ENCODE results near the gene SPPL2B.

The SPPL2B gene

DNA sequence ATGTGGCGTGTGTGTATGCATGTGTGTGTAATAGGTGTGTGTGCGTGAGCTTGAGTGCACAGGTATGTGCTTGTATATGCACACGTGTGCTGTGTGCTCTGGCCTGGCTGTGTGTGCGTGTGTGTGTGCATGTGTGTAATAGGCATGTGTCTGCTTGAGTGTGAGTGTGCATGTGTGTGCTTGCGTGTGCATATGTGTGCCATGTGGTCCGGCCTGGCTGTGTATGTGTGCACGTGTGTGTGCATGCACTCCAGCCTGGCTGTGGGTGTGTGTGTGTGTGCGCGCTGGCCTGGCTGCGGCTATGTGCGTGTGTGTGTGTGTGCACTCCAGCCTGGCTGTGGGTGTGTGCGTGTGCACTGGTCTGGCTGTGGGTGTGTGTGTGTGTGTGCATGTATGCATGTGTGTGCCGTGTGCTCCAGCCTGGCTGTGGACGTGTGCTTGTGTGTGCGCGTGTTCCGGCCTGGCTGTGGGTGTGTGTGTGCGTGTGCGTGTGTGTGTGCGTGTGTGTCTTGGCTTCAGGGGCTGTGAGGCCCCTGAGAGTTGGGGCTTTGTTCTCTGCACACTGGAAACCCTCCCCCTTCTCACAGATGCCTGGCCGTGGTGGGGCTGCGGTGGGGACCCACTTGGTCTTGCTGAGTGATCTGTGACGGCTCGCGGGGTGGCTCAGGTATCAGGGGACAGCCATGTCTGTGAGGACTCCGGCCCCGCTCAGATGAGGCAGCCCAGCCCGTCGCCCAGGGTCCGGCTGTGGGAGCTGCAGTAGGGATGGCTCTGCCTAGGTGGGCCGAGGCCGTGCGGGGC, 8.2 kb downstream of the SPPL2B start:
- H3K4me1 Mint-ChIP-seq = peaks cover 17% of the 10 kb centered on the region
- peaks cover 2% of the 10 kb centered on the region for H3K36me3 Mint-ChIP-seq
- no peaks in the 10 kb centered on the region for H3K9me3 Mint-ChIP-seq
- H3K27ac Mint-ChIP-seq = no peak overlapping the region
- no peak overlapping the region for H3K4me3 Mint-ChIP-seq
- no peaks in the 10 kb centered on the region for H3K27me3 Mint-ChIP-seq

DNA sequence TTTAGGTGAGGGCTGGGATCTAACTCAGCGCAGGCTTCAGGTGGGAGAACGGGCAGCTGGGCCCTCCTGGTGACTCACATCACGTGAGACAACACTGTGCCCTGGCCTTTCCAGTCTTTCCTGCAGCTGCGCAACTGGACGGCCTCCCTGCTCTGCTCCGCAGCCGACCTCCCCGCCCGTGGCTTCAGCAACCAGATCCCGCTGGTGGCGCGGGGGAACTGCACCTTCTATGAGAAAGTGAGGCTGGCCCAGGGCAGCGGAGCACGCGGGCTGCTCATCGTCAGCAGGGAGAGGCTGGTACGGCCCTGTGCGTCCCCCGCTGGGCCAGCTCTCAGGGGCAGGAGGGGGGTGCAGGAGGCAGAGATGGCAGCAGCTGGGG, 8.8 kb downstream of the SPPL2B start:
- H3K27ac Mint-ChIP-seq = no peak overlapping the region
- no peak overlapping the region for H3K4me3 Mint-ChIP-seq
- no peaks in the 10 kb centered on the region for H3K9me3 Mint-ChIP-seq
- H3K36me3 Mint-ChIP-seq = peaks cover 2% of the 10 kb centered on the region
- peaks cover 14% of the 10 kb centered on the region for H3K4me1 Mint-ChIP-seq
- H3K27me3 Mint-ChIP-seq = no peaks in the 10 kb centered on the region

DNA sequence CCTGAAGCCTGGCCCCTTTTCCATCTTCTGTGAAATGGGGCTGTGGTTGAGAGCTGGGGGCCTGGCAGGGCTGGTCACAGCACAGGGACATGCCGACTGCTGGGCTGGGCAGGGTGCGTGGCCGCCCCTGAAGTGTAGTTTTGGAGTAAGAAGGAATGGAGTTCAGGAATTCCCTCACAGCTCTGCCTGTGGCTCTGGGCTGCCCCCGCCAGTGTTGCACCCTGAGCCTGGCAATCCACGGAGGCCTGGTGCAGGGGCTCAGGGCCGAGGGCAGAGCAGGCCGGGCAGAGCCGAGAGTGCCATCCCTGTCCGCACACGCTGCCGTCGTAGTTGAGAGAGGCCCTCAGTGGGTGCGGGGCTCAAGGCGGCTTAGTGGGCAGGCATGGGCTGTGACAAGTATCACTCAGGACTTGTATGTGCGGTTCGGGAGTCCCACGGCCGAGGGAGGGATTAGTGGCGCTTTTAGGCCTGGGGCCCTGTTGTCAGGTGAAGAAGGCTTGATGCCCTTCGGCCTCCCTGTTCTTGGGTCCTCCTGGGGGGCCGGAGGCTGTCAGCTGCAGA, 9.7 kb downstream of the SPPL2B start:
- H3K27ac Mint-ChIP-seq = no peak overlapping the region
- no peaks in the 10 kb centered on the region for H3K9me3 Mint-ChIP-seq
- no peak overlapping the region for H3K4me3 Mint-ChIP-seq
- peaks cover 10% of the 10 kb centered on the region for H3K4me1 Mint-ChIP-seq
- no peaks in the 10 kb centered on the region for H3K27me3 Mint-ChIP-seq
- H3K36me3 Mint-ChIP-seq = peaks cover 2% of the 10 kb centered on the region

DNA sequence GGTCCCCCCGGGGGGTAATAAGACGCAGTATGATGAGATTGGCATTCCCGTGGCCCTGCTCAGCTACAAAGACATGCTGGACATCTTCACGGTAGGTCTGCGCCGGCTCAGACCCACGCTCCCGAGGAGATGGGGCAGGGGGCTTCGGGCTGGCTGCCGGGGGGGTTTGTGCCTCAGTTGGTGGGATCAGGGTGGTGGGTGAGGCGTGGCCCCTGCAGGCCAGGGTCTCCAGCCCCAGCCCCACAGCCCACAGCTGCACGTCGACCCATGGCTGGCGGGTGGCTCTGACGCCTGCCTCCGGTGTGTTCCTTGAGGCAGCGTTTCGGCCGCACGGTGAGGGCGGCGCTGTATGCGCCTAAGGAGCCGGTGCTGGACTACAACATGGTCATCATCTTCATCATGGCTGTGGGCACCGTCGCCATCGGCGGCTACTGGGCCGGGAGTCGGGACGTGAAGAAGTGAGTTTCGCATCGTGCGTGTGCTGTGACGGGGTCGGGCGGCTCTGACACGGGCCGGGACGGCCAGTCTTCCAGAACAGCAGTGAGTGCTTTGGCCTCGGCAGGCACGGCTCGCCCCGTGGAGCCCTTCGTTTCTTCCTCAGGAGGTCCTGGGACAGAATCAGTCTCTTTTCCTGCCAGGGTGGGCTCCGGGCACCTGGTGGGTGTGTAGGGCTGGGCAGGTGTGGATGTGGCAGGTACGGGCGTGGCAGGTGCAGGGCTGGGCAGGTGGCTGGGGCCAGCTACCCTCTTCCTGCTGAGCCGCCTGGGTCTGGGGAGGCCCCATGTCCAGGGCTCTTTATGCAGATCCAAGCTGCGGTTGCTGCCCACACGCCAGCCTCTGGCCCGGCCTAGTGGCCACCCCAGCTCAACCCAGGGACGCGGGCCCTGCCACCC, 10.5 kb downstream of the SPPL2B start:
- Mint-ChIP-seq H3K4me1 (peaks cover 10% of the 10 kb centered on the region), H3K9me3 (no peaks in the 10 kb centered on the region), H3K27ac (no peak overlapping the region), H3K27me3 (no peaks in the 10 kb centered on the region), H3K36me3 (peaks cover 2% of the 10 kb centered on the region), H3K4me3 (no peak overlapping the region)

DNA sequence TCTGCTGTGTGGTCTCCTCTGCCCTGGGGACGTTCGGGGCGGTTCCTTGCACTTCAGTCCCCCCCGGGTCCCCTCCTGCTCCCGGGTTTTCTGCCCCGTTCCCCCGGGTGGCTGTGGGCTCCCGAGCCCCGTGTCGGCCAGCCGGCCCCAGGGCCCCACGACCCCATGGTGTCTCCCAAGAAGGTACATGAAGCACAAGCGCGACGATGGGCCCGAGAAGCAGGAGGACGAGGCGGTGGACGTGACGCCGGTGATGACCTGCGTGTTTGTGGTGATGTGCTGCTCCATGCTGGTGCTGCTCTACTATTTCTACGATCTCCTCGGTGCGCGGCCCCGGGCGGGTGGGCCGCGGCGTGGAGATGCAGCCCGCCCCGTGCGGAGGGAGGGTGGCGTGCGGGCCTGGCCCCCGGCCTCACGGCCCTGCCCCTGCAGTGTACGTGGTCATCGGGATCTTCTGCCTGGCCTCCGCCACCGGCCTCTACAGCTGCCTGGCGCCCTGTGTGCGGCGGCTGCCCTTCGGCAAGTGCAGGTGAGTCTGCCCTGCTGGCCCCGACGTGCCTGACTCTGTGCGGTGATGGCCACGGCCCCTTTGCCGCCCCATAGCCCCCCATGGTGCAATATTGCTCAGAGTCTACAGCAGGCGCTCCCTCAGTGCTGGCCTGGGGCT, 11.3 kb downstream of the SPPL2B start:
- H3K4me3 Mint-ChIP-seq = no peak overlapping the region
- peaks cover 10% of the 10 kb centered on the region for H3K4me1 Mint-ChIP-seq
- H3K9me3 Mint-ChIP-seq = no peaks in the 10 kb centered on the region
- no peaks in the 10 kb centered on the region for H3K27me3 Mint-ChIP-seq
- H3K27ac Mint-ChIP-seq = no peak overlapping the region
- H3K36me3 Mint-ChIP-seq = peaks cover 2% of the 10 kb centered on the region

DNA sequence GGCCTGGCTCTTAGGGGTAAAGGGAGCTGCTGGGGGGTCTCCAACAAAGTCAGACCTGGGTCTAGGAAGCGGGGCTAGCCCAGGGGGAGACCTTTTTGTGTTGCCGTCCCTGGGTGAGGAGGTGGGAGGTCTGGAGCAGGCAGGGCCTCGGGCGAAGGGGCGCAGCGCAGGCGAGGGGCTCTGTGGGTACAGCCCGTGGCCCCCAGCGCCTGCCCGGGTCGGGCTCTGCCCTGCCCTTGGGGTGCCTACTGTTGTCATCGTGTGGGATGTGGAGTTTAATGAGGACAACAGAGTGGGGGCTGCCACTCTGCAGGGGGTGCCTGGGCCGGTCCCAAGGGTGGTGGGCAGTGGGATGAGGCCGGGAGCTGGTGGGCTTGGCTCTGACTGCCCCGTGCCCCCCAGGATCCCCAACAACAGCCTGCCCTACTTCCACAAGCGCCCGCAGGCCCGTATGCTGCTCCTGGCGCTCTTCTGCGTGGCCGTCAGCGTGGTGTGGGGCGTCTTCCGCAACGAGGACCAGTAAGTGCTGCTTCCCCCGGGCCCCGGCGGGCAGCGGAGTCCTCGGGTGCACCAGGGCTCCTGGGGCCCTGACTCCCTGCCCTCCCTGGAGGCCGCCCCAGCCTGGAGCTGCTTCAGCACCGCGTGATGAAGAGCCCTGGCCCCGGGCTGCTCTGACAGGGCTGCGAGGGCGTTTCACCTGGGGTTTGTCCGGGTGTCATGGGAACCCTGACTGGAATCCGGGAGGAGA, 12.2 kb downstream of the SPPL2B start:
- H3K4me1 Mint-ChIP-seq = peaks cover 8% of the 10 kb centered on the region
- no peaks in the 10 kb centered on the region for H3K27me3 Mint-ChIP-seq
- H3K36me3 Mint-ChIP-seq = peaks cover 2% of the 10 kb centered on the region
- no peak overlapping the region for H3K4me3 Mint-ChIP-seq
- H3K27ac Mint-ChIP-seq = no peak overlapping the region
- no peaks in the 10 kb centered on the region for H3K9me3 Mint-ChIP-seq

DNA sequence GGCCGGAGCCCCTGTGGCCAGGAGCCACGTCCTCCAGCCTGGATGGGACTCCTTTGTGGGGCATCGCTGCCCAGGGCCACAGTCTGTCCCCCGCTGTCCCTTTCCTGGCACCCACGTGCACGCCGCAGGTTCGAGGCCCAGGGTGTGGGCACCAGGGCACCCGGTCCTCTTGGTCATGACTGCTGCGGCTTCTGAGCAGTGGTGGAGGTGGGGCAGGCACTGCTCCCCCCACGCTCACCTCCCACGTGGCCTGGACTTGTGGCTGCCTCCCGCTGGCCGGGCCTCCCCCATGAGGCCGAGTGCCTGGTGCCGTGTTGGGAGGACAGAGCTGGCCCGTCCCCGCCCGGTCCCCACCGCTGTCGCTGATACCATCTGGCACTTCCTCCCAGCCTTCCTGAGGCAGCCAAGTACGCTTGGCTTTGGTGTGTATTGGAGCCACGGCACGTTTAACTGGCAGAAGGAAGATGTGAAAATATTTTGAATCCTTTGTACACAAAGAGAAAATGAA, 12.8 kb downstream of the SPPL2B start:
- H3K36me3 Mint-ChIP-seq = peaks cover 3% of the 10 kb centered on the region
- H3K4me3 Mint-ChIP-seq = no peak overlapping the region
- H3K27ac Mint-ChIP-seq = no peak overlapping the region
- no peaks in the 10 kb centered on the region for H3K27me3 Mint-ChIP-seq
- H3K9me3 Mint-ChIP-seq = no peaks in the 10 kb centered on the region
- peaks cover 2% of the 10 kb centered on the region for H3K4me1 Mint-ChIP-seq

DNA sequence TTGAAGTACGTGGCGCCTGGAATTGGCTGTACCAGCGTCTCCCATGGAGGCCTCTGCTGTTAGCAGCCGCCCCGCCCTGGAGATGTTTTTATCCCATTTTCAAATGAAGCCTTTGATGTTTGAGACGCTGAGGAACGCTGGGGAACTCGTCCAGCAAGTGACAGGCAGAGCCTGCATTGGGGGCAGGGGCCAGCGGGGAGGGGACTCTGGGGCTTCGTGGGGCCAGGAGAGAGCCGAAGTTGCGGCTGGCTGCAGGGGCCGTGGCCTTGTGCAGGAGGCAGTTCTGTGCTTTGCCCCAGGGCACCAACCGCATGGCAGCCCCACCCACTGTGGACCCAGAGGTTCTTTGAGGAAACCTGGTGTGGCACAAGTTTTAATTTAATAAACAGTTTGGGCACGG, 13.5 kb downstream of the SPPL2B start:
- Mint-ChIP-seq H3K36me3 (peaks cover 3% of the 10 kb centered on the region), H3K4me3 (no peak overlapping the region), H3K27me3 (no peaks in the 10 kb centered on the region), H3K27ac (no peak overlapping the region), H3K9me3 (no peaks in the 10 kb centered on the region), H3K4me1 (no peaks in the 10 kb centered on the region)

DNA sequence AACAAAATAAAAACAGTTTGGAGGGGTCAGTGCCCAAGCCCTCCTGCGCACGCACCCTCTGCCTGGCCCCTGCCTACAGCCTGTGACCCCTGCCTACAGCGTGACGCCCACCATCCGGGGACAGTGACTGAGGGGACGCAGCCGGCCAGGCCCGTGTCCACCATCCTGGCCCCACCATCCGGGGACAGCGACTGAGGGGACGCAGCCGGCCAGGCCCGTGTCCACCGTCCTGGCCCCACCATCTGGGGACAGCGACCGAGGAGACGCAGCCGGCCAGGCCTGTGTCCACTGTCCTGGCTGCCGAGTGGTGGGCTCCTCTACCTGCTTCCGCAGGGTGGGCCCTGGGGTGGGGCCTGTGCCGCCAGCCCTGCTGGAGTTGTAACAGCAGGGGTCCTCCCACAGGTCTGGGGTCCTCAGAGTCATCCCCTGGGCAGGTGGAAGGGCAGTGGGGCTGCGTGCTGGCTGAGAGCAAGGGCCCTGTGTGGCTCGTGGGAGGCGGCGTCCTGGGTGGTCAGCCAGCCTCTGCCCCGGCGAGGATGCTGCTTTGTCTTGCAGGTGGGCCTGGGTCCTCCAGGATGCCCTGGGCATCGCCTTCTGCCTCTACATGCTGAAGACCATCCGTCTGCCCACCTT, 14.3 kb downstream of the SPPL2B start:
- H3K27ac Mint-ChIP-seq = no peak overlapping the region
- H3K27me3 Mint-ChIP-seq = no peaks in the 10 kb centered on the region
- H3K9me3 Mint-ChIP-seq = no peaks in the 10 kb centered on the region
- no peaks in the 10 kb centered on the region for H3K4me1 Mint-ChIP-seq
- peaks cover 3% of the 10 kb centered on the region for H3K36me3 Mint-ChIP-seq
- H3K4me3 Mint-ChIP-seq = no peak overlapping the region

DNA sequence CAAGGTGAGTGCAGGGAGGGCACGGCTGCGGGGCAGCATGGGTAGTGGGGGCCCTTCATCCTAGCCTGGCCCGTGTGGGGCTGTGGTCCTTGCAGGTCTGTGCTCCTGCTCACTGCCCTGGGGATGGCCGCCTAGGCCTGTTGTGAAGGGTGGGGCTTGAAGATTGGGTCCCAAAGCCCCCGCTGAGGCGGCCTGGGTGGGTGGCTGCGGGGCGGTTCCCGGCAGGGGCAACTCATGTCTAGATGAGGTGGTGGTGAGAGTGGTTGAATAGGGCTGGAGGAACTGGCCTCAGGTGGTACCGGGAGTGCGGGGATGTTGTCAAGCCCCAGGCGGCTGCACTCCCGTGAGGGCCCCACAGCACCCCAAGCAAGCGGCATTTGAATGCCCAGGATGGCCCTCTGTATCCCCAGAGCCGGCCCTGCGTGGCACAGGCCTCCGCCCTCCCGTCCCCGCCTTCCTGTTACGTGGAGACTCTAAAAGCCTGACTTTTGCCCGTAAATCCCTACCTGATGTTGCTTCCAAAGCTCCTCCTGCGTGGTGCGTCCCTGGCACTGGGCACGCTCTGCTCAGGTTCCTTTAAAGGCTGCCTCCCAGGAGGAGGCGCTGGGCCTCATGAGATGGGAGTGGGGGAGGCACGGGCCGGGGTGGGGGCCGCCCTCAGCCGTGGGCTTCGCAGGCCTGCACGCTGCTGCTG, 15.0 kb downstream of the SPPL2B start:
- Mint-ChIP-seq H3K36me3 (peaks cover 3% of the 10 kb centered on the region), H3K27ac (no peak overlapping the region), H3K4me3 (no peak overlapping the region), H3K9me3 (no peaks in the 10 kb centered on the region), H3K27me3 (no peaks in the 10 kb centered on the region), H3K4me1 (no peaks in the 10 kb centered on the region)

DNA sequence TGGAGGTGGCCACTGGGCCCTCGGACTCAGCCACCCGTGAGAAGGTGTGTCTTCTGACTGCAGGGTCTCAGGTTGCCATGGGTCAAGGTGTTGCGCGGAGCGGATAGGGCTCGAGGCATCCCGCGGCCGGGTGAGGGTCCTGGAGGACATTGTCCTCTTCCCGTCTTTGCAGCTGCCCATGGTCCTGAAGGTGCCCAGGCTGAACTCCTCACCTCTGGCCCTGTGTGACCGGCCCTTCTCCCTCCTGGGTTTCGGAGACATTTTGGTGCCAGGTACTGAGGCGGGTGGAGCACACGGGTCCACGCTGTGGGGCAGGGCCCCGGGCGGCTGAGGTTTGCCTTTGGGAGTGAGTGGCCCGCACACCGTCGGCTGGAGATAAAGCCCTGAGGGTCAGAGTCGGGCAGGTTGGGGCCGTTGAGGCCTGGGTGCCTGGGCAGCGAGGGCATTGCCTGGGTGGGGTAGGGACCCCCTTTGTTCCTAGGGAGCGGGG, 15.9 kb downstream of the SPPL2B start:
- Mint-ChIP-seq H3K4me1 (no peaks in the 10 kb centered on the region), H3K9me3 (no peaks in the 10 kb centered on the region), H3K27me3 (no peaks in the 10 kb centered on the region), H3K4me3 (no peak overlapping the region), H3K36me3 (peaks cover 3% of the 10 kb centered on the region), H3K27ac (no peak overlapping the region)

DNA sequence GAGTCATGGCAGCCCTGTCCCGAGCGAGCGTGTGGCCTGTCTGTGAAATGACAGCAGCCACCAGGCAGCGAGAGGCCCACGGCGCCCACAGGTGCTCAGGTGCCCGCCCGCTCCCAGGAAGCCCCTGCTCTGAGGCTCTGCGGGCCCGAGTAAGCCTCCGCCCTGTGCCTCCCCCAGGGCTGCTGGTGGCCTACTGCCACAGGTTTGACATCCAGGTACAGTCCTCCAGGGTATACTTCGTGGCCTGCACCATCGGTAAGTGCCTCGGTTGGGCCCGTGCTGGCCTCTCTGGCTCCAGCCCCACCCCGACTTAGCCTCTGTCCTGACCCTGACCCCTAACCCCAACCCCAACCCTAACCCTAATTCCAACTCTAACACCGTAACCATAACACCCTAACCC, 16.6 kb downstream of the SPPL2B start:
- Mint-ChIP-seq H3K9me3 (no peaks in the 10 kb centered on the region), H3K27me3 (no peaks in the 10 kb centered on the region), H3K4me3 (no peak overlapping the region), H3K36me3 (peaks cover 3% of the 10 kb centered on the region), H3K4me1 (no peaks in the 10 kb centered on the region), H3K27ac (no peak overlapping the region)

DNA sequence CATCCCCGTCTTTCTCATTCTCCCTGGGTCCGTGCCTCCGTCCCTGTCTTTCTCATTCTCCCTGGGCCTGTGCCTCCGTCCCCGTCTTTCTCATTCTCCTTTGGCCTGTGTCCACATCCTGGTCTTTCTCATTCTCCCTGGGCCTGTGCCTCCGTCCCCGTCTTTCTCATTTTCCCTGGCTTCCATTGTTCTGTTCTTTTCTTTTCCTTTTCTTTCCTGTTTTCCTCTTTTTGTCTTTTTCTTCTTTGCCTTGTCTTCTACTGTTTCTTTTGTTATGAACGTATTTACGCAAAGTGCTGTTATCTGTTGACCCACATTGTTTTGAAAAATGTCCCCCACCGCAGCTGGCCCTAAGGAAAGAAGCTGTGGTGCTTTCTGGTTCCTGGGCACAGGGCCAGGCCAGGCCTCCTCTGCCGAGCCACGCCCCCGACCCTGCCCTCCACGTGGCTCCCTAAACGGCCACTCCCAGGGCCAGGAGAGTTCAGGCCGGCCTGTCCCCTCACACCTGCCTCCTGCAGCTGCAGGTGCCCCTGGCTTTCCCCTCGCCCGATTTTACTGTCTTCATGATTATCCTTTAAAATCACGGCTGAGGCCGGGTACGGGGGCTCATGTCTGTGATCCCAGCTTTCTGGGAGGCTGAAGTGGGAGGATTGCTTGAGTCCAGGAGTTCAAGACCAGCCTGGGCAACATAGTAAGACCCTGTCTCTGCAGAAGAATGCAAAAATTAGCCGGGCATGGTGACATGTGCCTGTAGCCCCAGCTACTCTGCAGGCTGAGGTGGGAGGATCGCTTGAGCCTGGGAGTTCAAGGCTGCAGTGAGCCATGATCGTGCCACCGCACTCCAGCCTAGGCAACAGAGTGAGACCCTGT, 17.5 kb downstream of the SPPL2B start:
- Mint-ChIP-seq H3K27ac (no peak overlapping the region), H3K27me3 (no peaks in the 10 kb centered on the region), H3K9me3 (no peaks in the 10 kb centered on the region), H3K4me1 (no peaks in the 10 kb centered on the region), H3K36me3 (peaks cover 3% of the 10 kb centered on the region), H3K4me3 (no peak overlapping the region)
